Stimulated activated CD4-positive, alpha-beta T cell treated with anti-CD3 and anti-CD28 coated beads, TNF-alpha, amount 100 ng/mL, for 4 hours (primary cell): Measurements from ENCODE around the gene BRD3.

Experiments
- DNase-seq, 3 experiments: peaks; one replicate each; pipeline ENCODE4 v3.0.0-alpha.2; 2020; ENCODE audit warnings: low read depth in 3 of 3

Gene BRD3

GRCh38 chr9:134039386-134040175 lies 28.2 kb downstream of the BRD3 start:
- no peak for DNase-seq

- no peak for DNase-seq
These were observed 30.2 kb downstream of the BRD3 start for GRCh38 chr9:134037641-134038040.

DNA sequence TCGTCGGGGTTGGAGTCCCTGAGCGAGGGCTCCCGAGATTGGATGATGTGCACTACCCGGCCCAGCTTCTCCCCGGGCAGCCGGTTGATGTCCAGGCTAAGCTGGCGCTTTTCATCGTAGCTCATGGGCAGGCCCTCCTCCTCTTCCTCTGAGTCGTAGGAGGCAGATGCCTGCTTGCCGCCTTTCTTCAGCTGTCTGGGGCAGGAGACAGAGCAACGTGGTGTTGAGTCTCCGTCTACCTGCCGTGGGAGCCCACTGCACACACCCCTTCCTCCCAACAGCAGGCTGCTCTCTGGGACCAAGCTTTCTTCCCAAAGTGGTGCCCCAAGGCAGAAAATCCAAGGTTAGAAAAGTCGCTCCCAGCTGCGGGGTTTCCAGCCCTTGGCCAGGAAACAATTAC lies 31.7 kb downstream of the BRD3 start:
- DNase-seq = no peak

DNA sequence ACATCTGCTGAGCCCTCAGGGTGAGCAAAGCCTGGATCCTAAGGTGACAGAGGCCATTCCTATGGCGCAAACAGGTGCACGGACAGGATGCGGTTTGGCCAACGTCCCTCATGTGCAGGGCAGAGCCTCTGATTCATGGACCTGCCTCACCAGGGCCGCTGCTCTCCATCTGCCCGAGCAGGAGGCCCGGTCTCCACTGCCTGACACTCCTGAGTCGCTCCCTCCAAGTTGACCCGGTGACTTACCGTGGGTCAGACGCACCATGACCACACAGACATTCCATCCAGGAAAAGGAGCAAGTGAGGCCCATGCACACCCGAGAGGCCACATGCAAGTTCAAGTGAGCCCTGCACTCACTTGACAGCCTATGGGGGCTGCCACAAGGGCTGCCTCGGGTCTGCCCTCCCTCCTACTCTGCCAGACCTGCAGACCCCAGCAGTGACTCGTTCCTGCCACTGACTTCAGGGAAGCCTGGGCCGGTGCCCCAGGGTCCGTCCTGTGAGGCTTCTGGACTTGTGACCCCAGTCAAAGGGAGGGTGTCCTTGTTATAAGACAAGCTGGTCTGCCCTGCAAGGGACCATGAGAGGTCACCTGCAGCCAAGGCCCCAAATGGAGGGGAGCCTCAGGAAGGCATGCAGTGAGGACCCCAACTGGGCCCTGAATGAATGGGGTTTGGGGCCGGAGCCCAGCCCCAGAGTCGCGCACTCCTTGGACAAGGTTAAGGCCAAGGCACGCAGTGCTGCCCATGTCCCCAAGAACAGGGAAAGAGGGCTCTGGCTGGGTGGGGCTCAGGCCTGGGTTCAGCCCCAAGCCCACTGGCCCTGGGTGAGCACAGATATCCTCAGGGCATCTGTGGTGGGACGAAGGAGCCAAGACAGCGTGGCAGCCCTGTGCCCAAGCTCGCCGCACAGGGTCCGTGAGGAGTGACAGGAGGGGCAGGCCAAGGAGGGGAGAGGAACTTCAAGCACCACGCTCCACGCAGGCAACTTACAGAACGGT lies 32.5 kb downstream of the BRD3 start:
- no peak for DNase-seq

DNA sequence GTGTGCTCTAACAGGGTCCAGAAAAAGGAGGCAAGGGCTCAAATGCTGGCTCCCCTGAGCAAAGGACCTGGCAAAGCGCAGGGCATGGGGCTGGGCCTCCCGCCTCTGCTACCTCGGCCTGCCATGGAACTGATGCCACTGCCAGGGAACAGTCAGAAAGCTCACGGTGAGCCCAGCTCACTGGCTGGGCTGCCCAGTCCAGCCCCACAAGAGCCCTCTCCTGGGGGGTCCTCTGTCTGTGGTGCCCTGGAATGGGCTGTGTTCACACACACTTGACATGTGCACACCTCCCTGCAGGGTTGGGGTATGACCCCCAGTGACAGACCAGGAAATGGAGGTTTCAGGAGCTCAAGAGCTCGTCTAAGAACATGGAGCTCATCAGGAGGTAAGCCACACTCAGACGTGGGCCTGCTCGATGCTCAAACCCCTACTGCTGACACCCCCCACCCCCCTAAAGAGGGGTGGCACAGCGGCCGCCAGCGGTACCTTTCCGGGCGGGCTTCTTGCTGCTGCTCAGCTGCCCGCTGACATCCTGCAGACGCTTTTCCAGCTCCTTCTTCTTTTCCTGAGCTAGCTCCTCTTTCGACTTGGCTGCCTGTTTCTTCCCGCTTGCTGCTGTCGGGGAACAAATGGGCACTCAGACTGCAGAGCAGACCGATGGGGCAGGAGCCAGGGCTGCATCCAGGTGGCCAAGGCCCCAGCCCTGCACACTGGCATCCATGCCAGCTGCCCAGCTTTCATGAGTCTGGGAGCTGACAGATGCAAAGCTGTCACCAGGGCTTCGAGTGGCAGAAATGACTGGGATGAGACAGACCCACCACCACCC lies 33.4 kb downstream of the BRD3 start:
- DNase-seq = no peak

- DNase-seq = no peak
These were observed 34.2 kb downstream of the BRD3 start for GRCh38 chr9:134033516-134034214.

- DNase-seq = no peak
These were observed 35.2 kb downstream of the BRD3 start for GRCh38 chr9:134032456-134033222.

GRCh38 chr9:134031783-134032182 lies 36.0 kb downstream of the BRD3 start:
- DNase-seq = no peak

- no peak for DNase-seq
These were observed 36.9 kb downstream of the BRD3 start for GRCh38 chr9:134030821-134031470.

DNA sequence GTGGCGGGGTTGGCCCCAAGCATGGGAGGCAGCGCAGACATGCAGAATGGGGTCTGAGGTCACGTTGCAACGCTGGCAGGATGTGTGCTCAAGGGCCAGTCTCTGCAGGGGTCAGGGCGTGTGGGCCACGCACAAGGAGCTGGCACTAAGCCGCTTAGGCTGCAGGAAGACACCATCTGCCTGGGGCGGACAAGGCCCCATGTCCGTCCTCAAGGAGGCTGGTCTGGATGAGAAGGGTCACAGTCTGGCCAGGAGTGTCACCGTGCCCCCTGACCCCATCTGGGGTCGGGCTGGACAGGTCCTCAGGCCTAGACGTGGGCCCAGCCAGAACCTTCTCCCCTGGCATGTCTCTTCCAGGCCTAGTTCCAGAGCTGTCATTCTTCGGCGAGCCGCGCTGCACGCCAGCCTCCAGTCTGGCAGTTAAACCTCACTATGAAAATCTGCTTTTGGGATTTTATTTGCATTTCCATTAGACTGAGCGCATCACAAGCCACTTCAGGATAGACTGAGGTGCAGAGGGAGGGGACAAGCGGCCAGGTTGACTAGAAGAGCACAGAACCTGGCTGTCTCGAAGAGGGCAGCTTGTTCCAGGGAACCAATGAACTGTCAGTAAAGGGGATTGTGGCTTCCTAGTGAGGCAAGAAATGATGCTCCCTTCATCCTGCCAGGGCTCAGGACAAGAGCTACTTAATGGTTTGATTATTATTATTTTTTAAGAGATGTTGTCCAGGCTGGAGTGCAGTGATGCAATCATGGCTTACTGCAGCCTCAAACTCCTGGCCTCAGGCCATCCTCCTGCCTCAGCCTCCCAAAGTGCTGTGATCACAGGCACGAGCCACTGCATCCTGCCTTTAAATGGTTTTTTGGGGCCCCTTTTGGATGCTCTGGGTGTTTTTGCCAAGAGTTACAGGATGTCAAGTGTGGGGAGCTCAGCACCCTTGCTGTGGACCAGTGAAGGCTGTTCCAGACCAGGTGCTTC lies 38.3 kb downstream of the BRD3 start:
- no peak for DNase-seq

- no peak for DNase-seq
These were observed 39.1 kb downstream of the BRD3 start for GRCh38 chr9:134028575-134029247.

DNA sequence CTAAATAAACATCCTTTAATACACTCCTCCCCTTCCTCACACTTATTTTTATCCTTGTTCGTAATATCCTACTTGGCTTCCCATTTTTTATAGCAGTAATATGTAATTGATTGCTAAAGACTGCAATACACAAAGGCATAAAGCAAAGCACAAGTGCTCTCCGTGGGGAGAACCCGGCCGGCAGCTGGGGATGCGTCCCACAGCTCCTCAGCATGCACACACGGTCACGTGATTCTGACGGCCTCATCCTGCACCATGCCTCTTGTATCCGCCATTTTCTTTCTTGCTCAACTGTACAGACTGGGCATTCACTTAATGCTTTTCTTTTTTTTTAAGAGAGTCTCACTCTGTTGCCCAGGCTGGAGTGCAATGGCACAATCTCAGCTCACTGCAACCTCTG lies 39.8 kb downstream of the BRD3 start:
- no peak for DNase-seq

DNA sequence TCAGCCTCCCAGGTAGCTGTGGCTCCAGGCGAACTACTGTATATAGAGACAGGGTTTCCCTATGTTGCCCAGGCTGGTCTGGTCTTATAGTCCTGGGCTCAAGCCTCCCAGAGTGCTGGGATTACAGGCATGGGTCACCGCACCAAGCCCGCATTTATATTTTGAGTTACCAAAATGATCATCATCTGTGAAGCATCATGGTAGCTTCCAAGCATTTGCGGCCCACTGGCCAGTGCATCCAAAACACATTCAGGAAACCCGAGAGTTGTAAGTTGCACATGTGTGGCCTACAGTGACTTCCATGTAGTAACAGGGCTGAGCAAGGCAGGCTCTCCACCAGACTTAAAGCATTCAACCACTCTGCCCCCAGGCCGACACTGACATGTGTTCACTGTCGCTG lies 40.3 kb downstream of the BRD3 start:
- DNase-seq = no peak

DNA sequence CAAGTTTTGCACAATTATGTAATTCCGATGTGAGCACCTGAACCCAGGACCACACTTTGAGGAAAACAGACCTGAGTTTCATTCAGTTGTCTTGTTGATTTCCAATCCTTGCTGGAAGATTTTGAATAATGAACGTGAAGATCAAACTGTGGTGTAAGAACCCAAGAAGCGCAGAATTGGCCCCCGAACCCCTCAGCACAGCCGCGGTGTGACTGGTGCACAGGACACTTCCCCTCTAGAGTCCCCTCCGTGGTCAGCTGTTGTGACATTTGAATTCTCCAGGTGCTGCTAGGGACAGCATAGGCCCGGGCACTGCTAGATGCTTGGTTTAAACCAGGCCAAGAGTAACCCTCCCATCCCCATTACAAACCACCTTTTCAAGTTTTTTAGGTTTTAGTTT lies 40.8 kb downstream of the BRD3 start:
- DNase-seq = no peak

- no peak for DNase-seq
These were observed 41.2 kb downstream of the BRD3 start for GRCh38 chr9:134026581-134026980.

- DNase-seq = peak; percentile 5 to 38 (median 27)
These were observed 42.0 kb downstream of the BRD3 start for GRCh38 chr9:134025606-134026541.
